ENCODE data around the gene RNU1-2.
"Not testable (repeated sequence)": the region's sequence is repeated elsewhere in the genome, so short reads cannot be mapped to it uniquely, and the experiment has no call there.

GRCh38 chr1:16895233-16895597 lies 565 bp upstream of the RNU1-2 start:
- TF ChIP-seq CTCF, POLR2A (IDR thresholded peaks at IDR 0.05): not testable (repeated sequence)
